ENCODE data around the gene ZNF727. TPM values are rescaled to one million over a fixed set of nuclear protein-coding genes. Genes with fewer than 3 reads are reported as not detected.
"Not testable (repeated sequence)": the region's sequence is repeated elsewhere in the genome, so short reads cannot be mapped to it uniquely, and the experiment has no call there.

The ZNF727 gene
- not detected for total RNA-seq

GRCh38 chr7:64045301-64046040 lies at the start of gene ZNF727:
Gene ZNF727, plus strand, starts transcription at chr7:64045434. Its CDS starts 188 bp downstream, at chr7:64045622.
- DNase-seq (no peak), ATAC-seq (no peak)
- Mint-ChIP-seq H3K4me1 (no peaks in the 10 kb centered on the region), H3K27ac (no peak within 1 kb of the TSS), H3K36me3 (no peaks in the 10 kb centered on the region), H3K9me3 (ENCODE audit: low read depth) (peaks cover 17% of the 10 kb centered on the region), H3K4me3 (no peak within 1 kb of the TSS), H3K27me3 (no peaks in the 10 kb centered on the region)
- CTCF ChIA-PET = no interaction called here

GRCh38 chr7:63998549-63998948 lies 46.7 kb upstream of the ZNF727 start, which contains the start of gene ZNF722:
Gene ZNF722, plus strand, starts transcription at chr7:63998849. Its CDS starts 113 bp downstream, at chr7:63998962.
- H3K27me3 Mint-ChIP-seq = no peaks in the 10 kb centered on the region
- no peak within 1 kb of the TSS for H3K27ac Mint-ChIP-seq
- no peaks in the 10 kb centered on the region for H3K36me3 Mint-ChIP-seq
- H3K4me3 Mint-ChIP-seq = no peak within 1 kb of the TSS
- no peaks in the 10 kb centered on the region for H3K4me1 Mint-ChIP-seq
- CTCF ChIA-PET = no interaction called here
- peaks cover 12% of the 10 kb centered on the region for H3K9me3 Mint-ChIP-seq (ENCODE audit: low read depth)
- no peak for ATAC-seq
- DNase-seq = no peak

DNA sequence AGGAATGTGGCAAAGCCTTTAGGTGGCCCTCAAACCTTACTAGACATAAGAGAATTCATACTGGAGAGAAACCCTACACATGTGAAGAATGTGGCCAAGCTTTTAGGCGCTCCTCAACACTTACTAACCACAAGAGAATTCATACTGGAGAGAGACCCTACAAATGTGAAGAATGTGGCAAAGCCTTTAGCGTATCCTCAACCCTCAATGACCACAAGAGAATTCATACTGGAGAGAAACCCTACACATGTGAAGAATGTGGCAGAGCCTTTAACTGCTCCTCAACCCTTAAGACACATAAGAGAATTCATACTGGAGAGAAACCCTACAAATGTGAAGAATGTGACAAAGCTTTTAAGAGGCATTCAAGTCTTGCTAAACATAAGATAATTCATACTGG lies 29.7 kb upstream of the ZNF727 start:
- H3K4me3 Mint-ChIP-seq, H3K4me1 Mint-ChIP-seq, CTCF ChIA-PET, H3K36me3 Mint-ChIP-seq, ATAC-seq, H3K27me3 Mint-ChIP-seq, DNase-seq, H3K27ac Mint-ChIP-seq: not testable (repeated sequence)
- peaks cover 31% of the 10 kb centered on the region for H3K9me3 Mint-ChIP-seq (ENCODE audit: low read depth)

GRCh38 chr7:64035388-64035787 lies 9.8 kb upstream of the ZNF727 start:
- Mint-ChIP-seq H3K27me3 (no peaks in the 10 kb centered on the region), H3K27ac (no peak overlapping the region), H3K9me3 (ENCODE audit: low read depth) (peaks cover 36% of the 10 kb centered on the region), H3K4me1 (no peaks in the 10 kb centered on the region), H3K4me3 (no peak overlapping the region), H3K36me3 (no peaks in the 10 kb centered on the region)
- DNase-seq (no peak), ATAC-seq (no peak)
- CTCF ChIA-PET = no interaction called here

DNA sequence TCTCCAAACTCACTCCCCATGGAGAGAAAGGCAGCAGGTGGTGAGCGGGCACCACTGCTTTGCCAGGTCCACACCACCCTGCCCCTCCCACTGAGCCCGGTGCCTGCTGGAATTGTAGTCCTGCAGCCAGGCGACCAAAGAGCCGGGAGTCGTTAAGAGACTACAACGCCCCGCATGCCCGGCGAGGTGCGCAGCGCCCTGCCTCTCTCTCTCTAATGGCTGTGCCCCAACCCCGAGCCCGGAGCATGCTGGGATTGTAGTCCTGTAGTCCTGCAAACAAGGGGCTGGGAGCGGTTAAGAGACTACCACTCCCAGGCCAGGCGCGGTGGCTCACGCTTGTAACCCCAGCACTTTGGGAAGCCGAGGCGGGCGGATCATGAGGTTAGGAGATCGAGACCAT lies 8.1 kb upstream of the ZNF727 start:
- Mint-ChIP-seq H3K9me3 (ENCODE audit: low read depth) (peaks cover 30% of the 10 kb centered on the region), H3K27me3 (no peaks in the 10 kb centered on the region), H3K27ac (no peak overlapping the region), H3K4me3 (no peak overlapping the region), H3K4me1 (no peaks in the 10 kb centered on the region), H3K36me3 (no peaks in the 10 kb centered on the region)
- ATAC-seq (no peak), DNase-seq (no peak)
- CTCF ChIA-PET = no interaction called here

GRCh38 chr7:64046041-64046389 lies 781 bp downstream of the ZNF727 start:
- Mint-ChIP-seq H3K36me3 (no peaks in the 10 kb centered on the region), H3K4me3 (no peak overlapping the region), H3K4me1 (no peaks in the 10 kb centered on the region), H3K27ac (no peak overlapping the region), H3K9me3 (ENCODE audit: low read depth) (peaks cover 18% of the 10 kb centered on the region), H3K27me3 (no peaks in the 10 kb centered on the region)
- DNase-seq (no peak), ATAC-seq (no peak)
- CTCF ChIA-PET = no interaction called here

DNA sequence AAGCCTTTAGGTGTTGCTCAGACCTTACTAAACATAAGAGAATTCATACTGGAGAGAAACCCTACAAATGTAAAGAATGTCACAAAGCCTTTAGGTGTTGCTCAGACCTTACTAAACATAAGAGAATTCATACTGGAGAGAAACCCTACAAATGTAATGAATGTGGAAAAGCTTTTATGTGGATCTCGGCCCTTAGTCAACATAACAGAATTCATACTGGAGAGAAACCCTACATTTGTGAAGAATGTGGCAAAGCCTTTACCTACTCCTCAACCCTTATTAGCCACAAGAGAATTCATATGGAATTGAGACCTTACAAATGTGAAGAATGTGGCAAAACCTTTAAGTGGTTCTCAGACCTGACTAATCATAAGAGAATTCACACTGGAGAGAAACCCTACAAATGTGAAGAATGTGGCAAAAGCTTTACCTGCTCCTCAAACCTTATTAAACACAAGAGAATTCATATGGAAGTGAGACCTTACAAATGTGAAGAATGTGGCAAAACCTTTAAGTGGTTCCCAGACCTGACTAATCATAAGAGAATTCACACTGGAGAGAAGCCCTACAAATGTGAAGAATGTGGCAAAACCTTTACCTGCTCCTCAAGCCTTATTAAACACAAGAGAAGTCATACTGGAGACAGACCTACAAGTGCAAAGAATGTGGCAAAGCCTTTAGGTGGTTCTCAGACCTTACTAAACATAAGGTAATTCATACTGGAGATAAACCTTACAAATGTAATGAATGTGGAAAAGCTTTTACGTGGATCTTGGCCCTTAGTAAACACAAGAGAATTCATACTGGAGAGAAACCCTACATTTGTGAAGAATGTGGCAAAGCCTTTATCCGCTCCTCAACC lies 32.8 kb downstream of the ZNF727 start:
- H3K36me3 Mint-ChIP-seq = peaks cover 13% of the 10 kb centered on the region
- H3K4me3 Mint-ChIP-seq, CTCF ChIA-PET, H3K4me1 Mint-ChIP-seq, ATAC-seq, H3K27ac Mint-ChIP-seq, H3K27me3 Mint-ChIP-seq, DNase-seq: not testable (repeated sequence)
- H3K9me3 Mint-ChIP-seq (ENCODE audit: low read depth) = peaks cover 52% of the 10 kb centered on the region

DNA sequence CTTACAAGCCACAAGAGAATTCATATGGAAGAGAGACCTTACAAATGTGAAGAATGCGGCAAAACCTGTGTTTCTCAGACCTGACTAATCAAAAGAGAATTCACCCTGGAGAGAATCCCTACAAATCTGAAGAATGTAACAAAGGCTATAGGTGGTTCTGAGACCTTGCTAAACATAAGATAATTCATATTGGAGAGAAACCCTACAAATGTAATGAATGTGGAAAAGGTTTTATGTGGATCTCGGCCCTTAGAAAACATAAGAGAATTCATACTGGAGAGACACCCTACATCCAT lies 33.4 kb downstream of the ZNF727 start:
- Mint-ChIP-seq H3K9me3 (ENCODE audit: low read depth) (peaks cover 51% of the 10 kb centered on the region), H3K4me1 (no peaks in the 10 kb centered on the region), H3K4me3 (no peak overlapping the region), H3K36me3 (peaks cover 13% of the 10 kb centered on the region), H3K27ac (no peak overlapping the region), H3K27me3 (no peaks in the 10 kb centered on the region)
- no peak for ATAC-seq
- CTCF ChIA-PET = no interaction called here
- no peak for DNase-seq

DNA sequence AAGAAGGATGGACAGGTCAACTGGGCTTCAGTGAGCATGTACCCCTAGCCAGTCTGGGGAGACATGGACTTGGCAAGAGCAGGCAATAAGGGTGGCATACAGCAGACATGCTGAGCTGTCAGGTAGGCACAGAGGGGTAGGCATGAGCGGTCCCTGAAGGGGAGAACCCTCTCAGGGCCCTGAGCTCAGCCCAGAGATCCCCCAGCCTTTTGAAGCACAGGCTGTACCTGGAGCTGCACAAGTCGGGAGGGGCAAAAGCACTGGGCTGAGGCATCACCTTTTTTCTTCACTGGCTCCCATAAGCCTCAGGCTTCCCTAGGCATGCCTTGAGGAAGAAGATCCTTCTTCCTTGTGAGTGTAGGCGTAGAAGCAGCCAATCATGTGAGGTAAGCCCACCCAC lies 42.3 kb downstream of the ZNF727 start:
- peaks cover 21% of the 10 kb centered on the region for H3K9me3 Mint-ChIP-seq (ENCODE audit: low read depth)
- CTCF ChIA-PET = no interaction called here
- ATAC-seq (no peak), DNase-seq (no peak)
- H3K27ac Mint-ChIP-seq = no peak overlapping the region
- H3K4me3 Mint-ChIP-seq = no peak overlapping the region
- H3K27me3 Mint-ChIP-seq = no peaks in the 10 kb centered on the region
- no peaks in the 10 kb centered on the region for H3K4me1 Mint-ChIP-seq
- peaks cover 3% of the 10 kb centered on the region for H3K36me3 Mint-ChIP-seq

DNA sequence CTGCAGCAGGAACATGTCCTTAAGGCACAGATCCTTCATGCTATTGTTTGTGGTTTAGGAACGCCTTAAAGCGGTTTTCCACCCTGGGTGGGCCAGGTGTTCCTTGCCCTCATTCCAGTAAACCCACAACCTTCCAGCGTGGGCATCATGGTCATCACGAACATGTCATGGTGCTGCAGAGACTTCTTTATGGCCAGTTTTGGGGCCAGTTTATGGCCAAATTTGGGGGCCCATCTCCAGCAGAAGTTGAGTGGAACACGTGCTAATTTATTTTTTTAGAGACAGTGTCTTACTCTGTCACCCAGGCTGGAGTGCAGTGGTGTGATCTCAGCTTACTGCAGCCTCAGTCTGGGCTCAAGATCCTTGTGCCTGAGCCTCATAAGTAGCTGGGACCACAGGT lies 43.6 kb downstream of the ZNF727 start:
- ATAC-seq, CTCF ChIA-PET, H3K36me3 Mint-ChIP-seq, H3K27ac Mint-ChIP-seq, H3K27me3 Mint-ChIP-seq, H3K4me1 Mint-ChIP-seq, DNase-seq, H3K4me3 Mint-ChIP-seq: not testable (repeated sequence)
- peaks cover 26% of the 10 kb centered on the region for H3K9me3 Mint-ChIP-seq (ENCODE audit: low read depth)

Other genes starting within 250 kb of the ZNF727 start
- gene ZNF722, start 46.6 kb upstream of the ZNF727 start, total RNA-seq = not detected
- not detected for gene ZNF735, start 161.8 kb downstream of the ZNF727 start, total RNA-seq
- not detected for gene ZNF679, start 183.0 kb downstream of the ZNF727 start, total RNA-seq

Measured in activated CD8-positive, alpha-beta memory T cell treated with anti-CD3 and anti-CD28 coated beads, Interleukin-2, amount 10 ng/mL, durations not matched to agents 7 days and 5 days (primary cell).